Activated CD4-positive, alpha-beta T cell treated with anti-CD3 and anti-CD28 coated beads, Interleukin-2, amount 50 U/mL, for 24 hours (primary cell): ENCODE data around the gene KDM3A.
A peak's percentile ranks its signal among the peaks of the same experiment; 100 is the strongest.

Experiments used
- DNase-seq, 2 donors: peaks; one replicate each; pipeline ENCODE4 v3.0.0-alpha.2; 2020; ENCODE audit warnings: low read depth in 1 of 2, low spot score in 1 of 2

KDM3A gene

GRCh38 chr2:86440631-86441391 is at the start of gene KDM3A:
KDM3A (plus strand) TSS chr2:86441371; CDS start chr2:86442048, 677 bp downstream.
- peak; percentile 97 to 100 for DNase-seq

- no peak for DNase-seq
Observed at GRCh38 chr2:86392873-86393518, 48.2 kb upstream of the KDM3A start.

GRCh38 chr2:86393521-86394491 is 47.4 kb upstream of the KDM3A start:
- no peak for DNase-seq

GRCh38 chr2:86396291-86396785 is 44.8 kb upstream of the KDM3A start:
- no peak for DNase-seq

GRCh38 chr2:86397986-86398385 is 43.2 kb upstream of the KDM3A start:
- no peak for DNase-seq

GRCh38 chr2:86398500-86399474 is 42.4 kb upstream of the KDM3A start:
- DNase-seq: no peak

GRCh38 chr2:86400321-86400720 is 40.9 kb upstream of the KDM3A start:
- no peak for DNase-seq

- DNase-seq: no peak
Observed at GRCh38 chr2:86410581-86410980, 30.6 kb upstream of the KDM3A start.

- no peak for DNase-seq
Observed at GRCh38 chr2:86411396-86411795, 29.8 kb upstream of the KDM3A start.

- DNase-seq: no peak
Observed at GRCh38 chr2:86412007-86412406, 29.2 kb upstream of the KDM3A start.

GRCh38 chr2:86413296-86414094 is 27.7 kb upstream of the KDM3A start:
- no peak for DNase-seq

- DNase-seq: no peak
Observed at GRCh38 chr2:86414996-86415395, 26.2 kb upstream of the KDM3A start.

- DNase-seq: no peak
Observed at GRCh38 chr2:86416146-86416545, 25.0 kb upstream of the KDM3A start.

- DNase-seq: no peak
Observed at GRCh38 chr2:86417961-86418360, 23.2 kb upstream of the KDM3A start.

- no peak for DNase-seq
Observed at GRCh38 chr2:86420913-86421312, 20.3 kb upstream of the KDM3A start.

GRCh38 chr2:86426271-86426670 is 14.9 kb upstream of the KDM3A start:
- DNase-seq: no peak

GRCh38 chr2:86429335-86429734 is 11.8 kb upstream of the KDM3A start:
- no peak for DNase-seq

- DNase-seq: no peak
Observed at GRCh38 chr2:86430368-86430767, 10.8 kb upstream of the KDM3A start.

GRCh38 chr2:86433137-86433536 is 8.0 kb upstream of the KDM3A start:
- DNase-seq: no peak
